ENCODE measurements around the gene SNX14.
"Not testable (repeated sequence)": the region's sequence is repeated elsewhere in the genome, so short reads cannot be mapped to it uniquely, and the experiment has no call there.

The SNX14 gene

DNA sequence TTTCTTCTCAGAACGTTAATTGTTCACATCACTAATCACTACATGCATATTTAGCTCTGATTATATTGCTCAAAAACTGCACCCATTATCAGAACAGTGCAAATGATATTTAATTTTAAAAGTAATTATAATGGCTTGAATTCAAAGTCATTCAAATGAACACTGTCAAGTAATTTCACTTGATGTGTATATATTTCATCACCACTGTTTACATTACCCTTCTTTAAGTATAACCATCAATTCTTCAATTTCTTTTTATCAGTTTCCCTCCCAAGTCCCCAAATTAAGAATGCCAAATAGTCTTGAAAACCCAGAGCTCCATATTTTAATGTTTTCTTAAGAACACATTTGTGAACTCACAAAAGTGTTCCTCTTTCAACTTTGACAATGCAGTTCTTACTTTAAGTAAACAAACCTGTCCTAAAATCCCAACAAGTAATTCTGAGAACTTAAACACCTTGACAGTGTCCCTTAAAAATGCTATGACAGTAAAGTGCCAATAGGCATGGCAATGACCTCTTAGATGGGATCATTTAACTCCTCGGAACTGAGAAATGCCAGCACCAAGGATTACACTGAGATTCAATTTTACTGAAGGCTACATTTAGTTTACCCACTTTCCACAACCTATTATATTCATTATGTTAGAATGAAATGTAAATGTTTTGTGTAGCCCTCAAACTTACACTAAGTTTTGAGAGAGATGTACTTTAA lies 16.7 kb upstream of the SNX14 start:
- Mint-ChIP-seq H3K4me1 (peaks cover 15% of the 10 kb centered on the region), H3K9me3 (no peaks in the 10 kb centered on the region), H3K4me3 (no peak overlapping the region), H3K27ac (peak overlapping the region; percentile 75), H3K36me3 (peaks cover 99% of the 10 kb centered on the region)
- DNase-seq (ENCODE audit: low spot score in 2 of 2) (no peak), ATAC-seq (no peak)

DNA sequence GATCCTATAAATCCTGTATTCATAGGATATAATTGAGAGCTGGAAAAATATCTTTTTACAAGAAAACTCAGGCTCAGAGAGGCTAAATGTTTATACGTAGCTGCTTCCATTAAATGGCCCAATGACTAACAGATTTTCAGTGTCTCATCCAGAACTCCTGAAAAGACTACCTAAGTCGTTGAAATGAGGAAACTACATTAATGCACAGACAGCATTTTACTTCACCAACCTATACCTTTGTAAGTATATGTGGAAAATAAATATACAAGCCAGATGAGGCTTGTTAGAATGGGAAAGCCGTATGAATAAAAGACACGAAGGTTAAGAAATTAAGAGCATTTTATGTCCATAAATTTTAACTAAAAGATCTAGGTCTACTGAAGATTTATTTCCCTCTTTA lies 8.4 kb upstream of the SNX14 start:
- Mint-ChIP-seq H3K27ac (no peak overlapping the region), H3K4me1 (peaks cover 6% of the 10 kb centered on the region), H3K36me3 (peaks cover 56% of the 10 kb centered on the region), H3K9me3 (no peaks in the 10 kb centered on the region), H3K4me3 (no peak overlapping the region)
- no peak for DNase-seq (ENCODE audit: low spot score in 2 of 2)
- no peak for ATAC-seq

DNA sequence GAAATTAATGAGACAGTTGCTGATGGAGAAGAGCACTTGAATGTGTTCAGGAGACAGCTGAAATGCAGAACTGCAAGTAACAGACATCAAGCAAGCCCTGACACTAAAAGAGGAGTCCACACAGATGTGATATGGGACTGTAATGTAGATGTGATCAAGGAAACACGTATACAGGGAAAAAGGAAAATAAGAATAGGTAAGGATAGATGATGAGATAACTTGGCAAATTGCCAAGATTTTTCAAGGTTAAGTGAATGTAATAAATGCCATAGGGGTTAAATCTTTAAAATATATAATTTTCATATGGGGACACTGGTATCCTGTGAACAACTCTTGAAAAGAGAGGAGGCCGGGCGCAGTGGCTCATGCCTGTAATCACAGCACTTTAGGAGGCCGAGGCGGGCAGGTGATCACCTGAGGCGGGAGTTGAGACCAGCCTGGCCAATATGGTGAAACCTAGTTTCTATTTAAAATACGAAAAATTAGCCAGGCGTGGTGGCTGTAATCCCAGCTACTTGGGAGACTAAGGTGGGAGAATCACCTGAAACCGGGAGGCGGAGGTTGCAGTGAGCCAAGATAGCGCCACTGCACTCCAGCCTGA lies 7.2 kb upstream of the SNX14 start:
- Mint-ChIP-seq H3K27ac (peak overlapping the region; percentile 67), H3K9me3 (no peaks in the 10 kb centered on the region), H3K4me1 (peaks cover 6% of the 10 kb centered on the region), H3K4me3 (no peak overlapping the region), H3K36me3 (peaks cover 44% of the 10 kb centered on the region)
- ATAC-seq (no peak), DNase-seq (ENCODE audit: low spot score in 2 of 2) (no peak)

DNA sequence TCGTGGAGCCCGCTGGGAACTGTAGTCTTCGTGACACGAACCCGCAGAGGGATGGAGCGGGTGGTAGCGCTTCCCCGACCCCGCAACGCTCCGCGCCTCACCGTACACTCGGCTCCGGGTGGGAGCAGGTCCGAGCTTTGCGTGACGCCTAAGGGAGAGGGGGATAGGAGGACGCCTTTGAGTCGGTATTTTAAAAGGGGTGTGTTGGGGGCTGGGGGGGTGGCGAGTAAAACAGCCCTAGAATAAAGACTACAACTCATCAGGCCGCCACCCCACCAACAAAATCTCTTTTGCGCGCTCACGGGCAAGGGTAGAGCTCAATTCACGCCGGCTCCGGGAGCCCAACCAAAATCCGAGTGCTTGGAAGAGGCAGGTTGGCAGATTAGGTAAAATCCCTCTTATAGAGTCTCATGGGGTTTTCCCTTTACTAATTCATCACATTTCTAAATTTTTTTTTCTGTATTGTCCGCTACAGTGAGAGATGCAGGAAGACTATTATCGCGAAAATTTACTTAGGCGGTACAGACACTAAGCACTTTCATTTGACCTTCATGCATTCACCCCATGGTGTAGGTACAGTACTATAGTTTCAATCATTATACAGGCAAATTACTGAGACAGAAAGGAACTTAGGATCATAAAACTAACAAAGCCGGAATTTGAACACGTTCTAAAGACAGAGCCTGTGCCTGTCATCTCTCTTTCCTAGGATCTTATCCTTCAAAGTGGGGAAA lies 706 bp upstream of the SNX14 start:
- Mint-ChIP-seq H3K27ac (peak overlapping the region; percentile 98), H3K36me3 (peaks cover 34% of the 10 kb centered on the region), H3K9me3 (no peaks in the 10 kb centered on the region), H3K4me3 (peak overlapping the region; percentile 99), H3K4me1 (peaks cover 46% of the 10 kb centered on the region)
- DNase-seq (ENCODE audit: low spot score in 2 of 2): no peak
- ATAC-seq: peak; percentile 38

DNA sequence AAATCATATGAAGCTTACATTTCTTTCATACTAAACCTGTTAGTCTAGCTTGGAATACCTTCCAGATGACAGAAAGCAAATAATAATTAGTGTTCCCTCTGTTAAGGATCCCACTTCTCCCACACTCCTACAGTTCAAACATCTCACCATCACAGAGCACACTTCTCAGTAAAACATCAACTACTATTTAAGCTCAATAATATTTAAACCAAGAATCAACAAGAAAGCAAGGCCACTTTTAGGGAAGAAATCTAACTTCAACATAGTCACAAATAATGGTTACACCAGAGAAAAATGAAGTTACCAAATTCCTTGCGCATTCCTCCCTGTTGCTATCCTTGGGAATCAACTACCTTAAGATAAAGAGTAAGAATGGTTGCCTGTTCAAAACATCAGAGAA lies 1.6 kb downstream of the SNX14 start:
- Mint-ChIP-seq H3K9me3 (no peaks in the 10 kb centered on the region), H3K27ac (peak overlapping the region; percentile 98), H3K36me3 (peaks cover 42% of the 10 kb centered on the region), H3K4me1 (peaks cover 51% of the 10 kb centered on the region), H3K4me3 (peak overlapping the region; percentile 99)
- no peak for DNase-seq (ENCODE audit: low spot score in 2 of 2)
- no peak for ATAC-seq

DNA sequence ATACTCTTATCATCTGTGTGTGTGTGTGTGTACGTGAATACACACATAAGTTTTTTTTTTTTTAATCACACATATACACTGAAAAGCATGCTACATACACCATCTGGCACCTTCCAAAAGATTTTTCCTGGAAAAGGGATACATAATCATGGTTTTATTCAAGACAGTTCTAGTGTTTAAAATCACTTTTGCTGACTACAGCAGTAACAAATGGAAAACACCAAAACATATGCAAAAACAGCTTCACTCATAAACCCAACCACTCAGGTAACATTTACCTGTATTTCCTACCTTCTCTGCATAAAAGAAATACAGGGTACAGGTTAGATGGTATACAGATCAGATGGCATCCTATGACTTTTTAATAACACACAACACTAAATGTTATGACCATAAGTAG lies 2.5 kb downstream of the SNX14 start:
- Mint-ChIP-seq H3K36me3 (peaks cover 45% of the 10 kb centered on the region), H3K4me1 (peaks cover 55% of the 10 kb centered on the region), H3K27ac (no peak overlapping the region), H3K9me3 (no peaks in the 10 kb centered on the region), H3K4me3 (no peak overlapping the region)
- ATAC-seq (no peak), DNase-seq (ENCODE audit: low spot score in 2 of 2) (no peak)

DNA sequence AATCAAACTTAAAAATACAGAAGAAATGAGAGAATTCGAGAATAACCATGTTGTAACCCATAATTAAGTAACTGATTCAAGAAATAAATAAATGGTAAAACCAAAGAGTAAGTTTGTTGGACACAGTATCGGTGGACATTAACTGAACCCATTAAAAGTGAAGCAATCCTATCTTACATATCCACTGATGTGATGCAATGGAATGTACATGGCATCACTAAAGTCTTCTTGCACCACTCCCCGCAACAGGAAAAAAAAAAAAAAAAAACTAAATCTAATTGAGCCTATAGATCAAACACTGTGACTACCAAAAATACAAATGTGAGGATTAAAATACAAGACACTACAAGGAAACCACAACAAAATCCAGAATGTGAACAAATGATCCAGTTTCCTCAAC lies 7.9 kb downstream of the SNX14 start:
- peaks cover 48% of the 10 kb centered on the region for H3K4me1 Mint-ChIP-seq

DNA sequence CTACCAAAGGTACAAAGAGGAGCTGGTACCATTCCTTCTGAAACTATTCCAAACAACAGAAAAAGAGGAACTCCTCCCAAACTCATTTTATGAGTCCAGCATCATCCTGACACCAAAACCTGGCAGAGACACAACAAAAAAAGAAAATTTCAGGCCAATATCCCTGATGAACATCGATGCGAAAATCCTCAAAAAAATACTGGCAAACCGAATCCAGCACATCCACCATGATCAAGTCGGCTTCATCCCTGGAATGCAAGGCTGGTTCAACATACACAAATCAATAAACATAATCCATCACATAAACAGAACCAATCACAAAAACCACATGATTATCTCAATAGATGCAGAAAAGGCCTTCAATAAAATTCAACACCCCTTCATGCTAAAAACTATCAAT lies 10.8 kb downstream of the SNX14 start:
- not testable (repeated sequence) for H3K27ac Mint-ChIP-seq; ATAC-seq; DNase-seq (ENCODE audit: low spot score in 2 of 2); H3K4me3 Mint-ChIP-seq
- Mint-ChIP-seq H3K4me1 (peaks cover 32% of the 10 kb centered on the region), H3K9me3 (peaks cover 13% of the 10 kb centered on the region), H3K36me3 (peaks cover 31% of the 10 kb centered on the region)

More for the DNA sequence above, 7.9 kb downstream of the SNX14 start:
- Mint-ChIP-seq H3K4me3 (no peak overlapping the region), H3K36me3 (peaks cover 41% of the 10 kb centered on the region), H3K27ac (no peak overlapping the region), H3K9me3 (peaks cover 13% of the 10 kb centered on the region)
- DNase-seq (ENCODE audit: low spot score in 2 of 2) (no peak), ATAC-seq (no peak)

DNA sequence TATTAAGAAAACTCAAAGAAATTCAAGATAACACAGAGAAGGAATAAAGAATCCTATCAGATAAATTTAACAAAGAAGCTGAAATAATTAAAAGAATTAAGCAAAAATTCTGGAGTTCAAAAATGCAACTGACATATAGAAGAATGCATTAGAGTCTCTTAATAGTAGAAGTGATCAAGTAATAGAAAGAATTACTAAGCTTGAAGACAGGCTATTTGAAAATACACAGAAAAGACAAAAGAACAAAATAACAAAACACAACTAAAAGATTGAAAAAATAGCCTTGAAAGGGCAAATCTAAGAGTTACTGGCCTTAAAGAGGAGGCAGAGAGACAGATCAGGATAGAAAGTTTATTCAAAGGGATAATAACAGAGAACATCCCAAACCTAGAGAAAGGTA lies 12.1 kb downstream of the SNX14 start:
- H3K4me1 Mint-ChIP-seq: peaks cover 26% of the 10 kb centered on the region
- DNase-seq (ENCODE audit: low spot score in 2 of 2) (no peak), ATAC-seq (no peak)
- H3K27ac Mint-ChIP-seq: no peak overlapping the region
- H3K4me3 Mint-ChIP-seq: no peak overlapping the region
- H3K9me3 Mint-ChIP-seq: peaks cover 13% of the 10 kb centered on the region
- peaks cover 25% of the 10 kb centered on the region for H3K36me3 Mint-ChIP-seq

DNA sequence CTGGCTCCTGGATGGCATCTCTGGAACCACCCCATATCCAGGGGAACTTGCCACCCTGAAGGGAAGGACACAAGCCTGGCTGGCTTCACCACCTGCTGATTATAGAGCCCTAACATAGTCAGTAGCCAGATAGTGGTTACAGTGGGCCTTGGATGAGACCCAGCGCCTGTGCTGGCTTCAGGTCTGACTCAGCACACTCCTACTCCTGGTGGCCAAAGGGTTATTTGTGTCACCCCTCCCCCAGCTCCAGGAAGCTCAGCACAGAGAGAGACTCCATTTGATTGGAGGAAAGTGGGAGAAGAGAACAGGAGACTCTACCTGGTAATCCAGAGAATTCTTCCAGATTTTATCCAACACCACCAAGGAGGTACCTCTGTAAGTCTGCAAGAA lies 12.8 kb downstream of the SNX14 start:
- Mint-ChIP-seq H3K4me1 (peaks cover 23% of the 10 kb centered on the region), H3K36me3 (peaks cover 25% of the 10 kb centered on the region), H3K9me3 (peaks cover 13% of the 10 kb centered on the region), H3K4me3 (no peak overlapping the region), H3K27ac (no peak overlapping the region)
- DNase-seq (ENCODE audit: low spot score in 2 of 2) (no peak), ATAC-seq (peak; percentile 94)

DNA sequence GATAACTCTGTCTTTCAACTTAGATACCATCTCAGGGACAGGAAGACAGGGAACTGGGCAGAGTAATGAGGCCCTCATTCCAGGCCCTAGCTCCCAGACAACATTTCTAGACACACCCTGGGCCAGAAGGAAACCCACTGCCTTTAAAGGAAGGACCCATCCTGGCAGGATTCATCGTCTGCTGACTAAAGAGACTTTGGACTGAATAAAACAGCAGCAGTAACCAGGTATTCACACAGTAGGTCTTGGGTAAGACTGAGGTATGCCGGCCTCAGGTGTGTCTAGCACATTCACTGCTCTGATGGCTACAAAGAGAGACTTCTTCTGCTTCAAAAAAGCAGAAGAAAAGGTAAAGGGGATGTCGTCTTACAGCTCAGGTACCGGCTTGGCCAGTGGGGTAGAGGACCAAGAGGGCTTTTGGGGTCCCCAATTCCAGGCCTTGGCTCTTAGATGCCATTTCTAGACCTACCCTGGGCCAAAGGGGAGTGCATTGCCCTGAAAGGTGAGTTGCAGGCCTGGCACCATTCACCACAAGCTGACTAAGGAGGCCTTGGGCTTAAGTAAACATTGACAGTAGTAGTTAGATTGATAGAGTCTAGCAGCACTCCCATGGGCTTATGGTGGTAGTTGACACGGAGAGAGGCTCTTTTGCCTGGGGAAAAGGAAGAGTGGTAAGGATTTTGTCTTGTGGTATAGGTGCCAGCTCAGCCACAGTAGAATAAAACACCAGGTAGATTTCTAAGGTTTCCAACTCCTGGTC lies 13.4 kb downstream of the SNX14 start:
- H3K4me1 Mint-ChIP-seq: peaks cover 21% of the 10 kb centered on the region
- no peak overlapping the region for H3K4me3 Mint-ChIP-seq
- ATAC-seq (peak; percentile 53), DNase-seq (ENCODE audit: low spot score in 2 of 2) (no peak)
- H3K9me3 Mint-ChIP-seq: peaks cover 12% of the 10 kb centered on the region
- no peak overlapping the region for H3K27ac Mint-ChIP-seq
- peaks cover 24% of the 10 kb centered on the region for H3K36me3 Mint-ChIP-seq

DNA sequence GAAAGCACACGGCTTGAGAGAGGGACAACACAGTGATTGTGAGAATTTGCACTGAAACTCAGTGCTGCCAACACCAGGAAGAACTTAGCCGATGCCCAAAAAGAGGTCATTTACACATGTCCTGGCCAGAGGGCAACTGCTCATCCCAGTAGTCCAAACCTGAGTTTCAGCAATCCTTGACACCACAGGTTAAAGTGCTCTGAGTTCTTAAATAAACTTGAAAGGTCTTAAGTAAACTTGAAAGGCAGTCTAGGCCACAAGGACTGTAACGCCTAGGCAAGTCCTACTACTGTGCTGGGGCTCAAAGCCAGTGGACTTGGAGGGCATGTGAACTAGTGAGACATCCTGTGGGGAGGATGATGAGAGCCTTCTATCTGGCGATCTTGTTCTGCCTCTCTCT lies 14.1 kb downstream of the SNX14 start:
- DNase-seq (ENCODE audit: low spot score in 2 of 2): no peak
- Mint-ChIP-seq H3K36me3 (peaks cover 17% of the 10 kb centered on the region), H3K4me1 (peaks cover 21% of the 10 kb centered on the region), H3K27ac (no peak overlapping the region), H3K9me3 (peaks cover 10% of the 10 kb centered on the region), H3K4me3 (no peak overlapping the region)
- peak; percentile 45 for ATAC-seq

DNA sequence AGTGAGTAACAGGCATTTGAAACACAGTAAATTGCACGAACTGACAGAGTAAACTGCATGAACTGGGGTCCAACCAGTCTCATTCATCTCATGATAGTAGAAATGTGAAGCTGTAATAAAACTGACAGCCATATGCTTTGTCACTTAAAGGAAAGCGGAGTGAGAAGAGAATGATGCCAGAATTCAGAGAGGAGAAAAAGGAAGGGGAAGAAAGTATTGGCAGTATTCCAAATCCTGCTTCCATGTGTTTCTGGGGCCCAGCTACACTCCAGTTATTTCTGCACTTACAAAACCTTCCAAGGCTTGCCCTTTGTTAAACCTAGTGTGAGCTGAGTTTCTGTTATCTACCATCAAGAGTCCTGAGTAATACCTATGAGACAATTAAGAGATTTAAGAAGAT lies 17.2 kb downstream of the SNX14 start:
- Mint-ChIP-seq H3K36me3 (peaks cover 10% of the 10 kb centered on the region), H3K4me3 (no peak overlapping the region), H3K27ac (no peak overlapping the region), H3K9me3 (peaks cover under 1% of the 10 kb centered on the region), H3K4me1 (peaks cover 12% of the 10 kb centered on the region)
- no peak for ATAC-seq
- no peak for DNase-seq (ENCODE audit: low spot score in 2 of 2)

DNA sequence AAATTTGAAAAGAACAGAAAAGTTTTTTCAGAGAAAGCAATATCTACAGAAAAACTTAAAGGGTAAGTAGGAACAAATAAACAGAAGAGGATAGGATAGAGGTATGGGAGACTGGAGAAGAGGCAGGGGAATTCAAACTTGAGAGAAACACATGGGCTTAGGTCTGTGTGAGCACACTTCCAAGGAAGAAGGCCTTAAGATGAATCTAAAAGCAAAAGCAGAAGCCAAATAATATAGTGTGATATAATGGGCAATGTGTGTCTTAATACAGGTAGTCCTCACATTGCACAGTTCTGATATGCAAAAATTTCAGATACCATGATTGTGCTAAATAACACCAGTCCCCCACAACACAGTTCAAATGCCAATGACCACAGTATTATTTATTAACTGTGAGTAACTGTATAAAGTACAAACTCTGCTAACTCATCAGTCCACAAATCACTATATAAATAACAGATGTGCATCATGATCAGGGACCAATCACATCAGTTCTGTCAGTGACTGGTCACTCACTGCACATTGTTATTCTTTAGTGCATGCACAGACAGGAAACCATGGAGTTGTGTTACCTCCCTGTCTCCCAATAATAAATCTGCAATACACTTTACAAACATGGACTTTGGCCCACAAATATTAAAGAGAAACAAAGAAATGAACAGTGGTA lies 18.6 kb downstream of the SNX14 start:
- DNase-seq (ENCODE audit: low spot score in 2 of 2) (no peak), ATAC-seq (no peak)
- H3K4me3 Mint-ChIP-seq: no peak overlapping the region
- H3K4me1 Mint-ChIP-seq: peaks cover 12% of the 10 kb centered on the region
- H3K36me3 Mint-ChIP-seq: peaks cover 23% of the 10 kb centered on the region
- no peaks in the 10 kb centered on the region for H3K9me3 Mint-ChIP-seq
- no peak overlapping the region for H3K27ac Mint-ChIP-seq

DNA sequence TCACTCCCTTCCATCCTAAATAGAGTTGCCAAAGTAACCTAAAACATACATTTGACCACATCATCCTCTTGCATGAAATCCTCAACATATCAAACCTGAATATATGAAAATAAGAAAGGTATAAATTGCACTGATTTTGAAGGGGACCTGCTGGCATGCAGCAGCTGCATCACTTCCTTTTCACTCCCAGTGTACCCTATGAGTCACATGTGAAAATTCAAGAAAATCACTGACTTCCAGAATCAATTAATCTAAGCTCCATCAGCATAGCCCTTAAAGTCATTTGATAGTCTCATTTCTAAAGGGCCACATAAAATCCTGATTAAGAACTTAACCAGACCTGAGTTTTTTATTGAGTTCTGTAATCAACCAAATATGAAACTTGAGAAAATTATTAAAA lies 24.3 kb downstream of the SNX14 start:
- DNase-seq (ENCODE audit: low spot score in 2 of 2) (no peak), ATAC-seq (no peak)
- Mint-ChIP-seq H3K4me1 (peaks cover 11% of the 10 kb centered on the region), H3K4me3 (no peak overlapping the region), H3K9me3 (no peaks in the 10 kb centered on the region), H3K36me3 (peaks cover 78% of the 10 kb centered on the region), H3K27ac (no peak overlapping the region)

Data from stimulated activated effector memory CD8-positive, alpha-beta T cell treated with anti-CD3 and anti-CD28 coated beads, Interleukin-12 subunit alpha, Interleukin-12 subunit beta, amount 100 ng/mL, for 72 hours (primary cell).